Ishikawa (cell line): ENCODE results near the gene ARMC8.

Experiments
- CEBPB ChIP-seq: IDR thresholded peaks from 2 replicates; pipeline ENCODE4 v1.6.1; 2012
- EP300 ChIP-seq: IDR thresholded peaks from 2 replicates; pipeline ENCODE4 v1.6.1; 2012; ENCODE audit warnings: borderline replicate concordance

DNA sequence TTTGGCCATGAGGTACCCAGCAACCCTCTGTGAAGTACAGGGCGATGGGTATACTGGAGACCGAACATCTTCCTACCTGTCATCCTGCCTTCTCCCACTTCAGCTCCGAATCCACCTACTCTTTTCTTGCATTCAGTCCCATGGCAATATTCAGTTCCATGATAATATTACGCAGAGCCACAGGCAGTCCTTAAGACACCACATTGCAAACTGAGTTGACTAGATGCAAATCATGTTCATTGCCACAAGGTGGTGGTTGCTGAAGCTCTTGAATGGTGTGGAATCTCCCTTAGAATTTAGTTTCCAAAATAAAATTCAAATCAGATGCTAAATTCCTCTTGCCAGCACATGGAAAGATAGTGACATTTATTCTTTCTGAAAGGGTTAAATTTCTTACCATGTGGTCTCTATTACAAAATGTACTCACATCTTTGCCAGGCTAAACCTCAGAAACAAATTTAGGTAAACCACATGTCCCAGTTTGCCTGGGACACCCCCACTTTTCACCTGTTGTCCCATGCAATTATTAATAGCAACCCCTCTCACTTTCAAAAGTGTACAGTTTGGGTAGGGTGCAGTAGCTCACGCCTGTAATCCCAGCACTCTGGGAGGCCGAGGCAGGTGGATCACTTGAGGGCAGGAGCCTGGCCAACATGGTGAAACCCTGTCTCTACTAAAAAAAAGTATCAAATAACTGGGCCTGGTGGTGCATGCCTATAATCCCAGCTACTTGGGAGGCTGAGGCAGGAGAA lies 144.2 kb downstream of the ARMC8 start:
- no peak for TF ChIP-seq CEBPB
- no peak for TF ChIP-seq EP300
